MG63 (cell line): ENCODE data around the gene ABCB4. TPM values are rescaled to one million over a fixed set of nuclear protein-coding genes. Genes with fewer than 3 reads are reported as not detected.

Source experiments
- DNase-seq: peaks from one replicate; pipeline ENCODE4 v3.0.0-alpha.2; 2020
- H3K27me3 ChIP-seq: fragments of 250-450 bp; sonication (Bioruptor Pico); 2 replicates; pipeline ENCODE4 v1.5.1; 2020; ENCODE audit warnings: mild to moderate bottlenecking, moderate library complexity
- H3K36me3 ChIP-seq: fragments of 250-450 bp; sonication (Bioruptor Pico); 2 replicates; pipeline ENCODE4 v1.5.1; 2020; ENCODE audit warnings: mild to moderate bottlenecking, moderate library complexity
- H3K4me3 ChIP-seq: fragments of 250-450 bp; sonication (Bioruptor Pico); 2 replicates; pipeline ENCODE4 v1.5.1; 2020; ENCODE audit warnings: mild to moderate bottlenecking, moderate library complexity
- H3K9me3 ChIP-seq: fragments of 250-450 bp; sonication (Bioruptor Pico); 2 replicates; pipeline ENCODE4 v1.5.1; 2020; ENCODE audit warnings: mild to moderate bottlenecking, moderate library complexity
- total RNA-seq: library from RNA; depleted of rRNA; stranded (reverse); fragments of >200 nt; shearing (Covaris generic); gene quantifications from 2 replicates; pipeline ENCODE4 v1.2.3, GENCODE V29; 2014; ENCODE audit warnings: low replicate concordance; rRNA removed

ABCB4 gene
- 0.69 and 0.99 TPM in 2 replicates for total RNA-seq

- H3K36me3 ChIP-seq = no peaks in the 10 kb centered on the region
- no peaks in the 10 kb centered on the region for H3K27me3 ChIP-seq
- DNase-seq = peak; percentile 43
- peak within 1 kb of the TSS; percentile 46 for H3K4me3 ChIP-seq
- H3K9me3 ChIP-seq = no peaks in the 10 kb centered on the region
Measured at GRCh38 chr7:87475359-87476178, at the start of gene ABCB4. Gene ABCB4, minus strand, starts transcription at chr7:87475680. Its CDS starts 215 bp downstream, at chr7:87475465.

GRCh38 chr7:87518735-87519134 is 43.3 kb upstream of the ABCB4 start:
- DNase-seq = no peak
- Histone ChIP-seq H3K27me3 (no peaks in the 10 kb centered on the region), H3K4me3 (no peak overlapping the region), H3K9me3 (no peaks in the 10 kb centered on the region), H3K36me3 (no peaks in the 10 kb centered on the region)

GRCh38 chr7:87517891-87518290 is 42.4 kb upstream of the ABCB4 start:
- H3K4me3 ChIP-seq = no peak overlapping the region
- H3K27me3 ChIP-seq = no peaks in the 10 kb centered on the region
- no peak for DNase-seq
- no peaks in the 10 kb centered on the region for H3K36me3 ChIP-seq
- H3K9me3 ChIP-seq = no peaks in the 10 kb centered on the region

- DNase-seq = peak; percentile 32
- Histone ChIP-seq H3K27me3 (no peaks in the 10 kb centered on the region), H3K4me3 (no peak overlapping the region), H3K36me3 (no peaks in the 10 kb centered on the region), H3K9me3 (no peaks in the 10 kb centered on the region)
Measured at GRCh38 chr7:87517136-87517815, 41.8 kb upstream of the ABCB4 start.

GRCh38 chr7:87513735-87514335 is 38.4 kb upstream of the ABCB4 start:
- H3K27me3 ChIP-seq = no peaks in the 10 kb centered on the region

GRCh38 chr7:87512906-87513305 is 37.4 kb upstream of the ABCB4 start:
- H3K4me3 ChIP-seq = no peak overlapping the region
- no peaks in the 10 kb centered on the region for H3K36me3 ChIP-seq
- no peak for DNase-seq
- H3K9me3 ChIP-seq = no peaks in the 10 kb centered on the region
- H3K27me3 ChIP-seq = no peaks in the 10 kb centered on the region

More at GRCh38 chr7:87513735-87514335, 38.4 kb upstream of the ABCB4 start:
- Histone ChIP-seq H3K36me3 (no peaks in the 10 kb centered on the region), H3K4me3 (no peak overlapping the region), H3K9me3 (no peaks in the 10 kb centered on the region)
- DNase-seq = peak; percentile 0

- no peak for DNase-seq
- H3K36me3 ChIP-seq = no peaks in the 10 kb centered on the region
- H3K4me3 ChIP-seq = no peak overlapping the region
- H3K9me3 ChIP-seq = no peaks in the 10 kb centered on the region
- H3K27me3 ChIP-seq = no peaks in the 10 kb centered on the region
Measured at GRCh38 chr7:87511510-87511909, 36.0 kb upstream of the ABCB4 start.

- Histone ChIP-seq H3K27me3 (no peaks in the 10 kb centered on the region), H3K36me3 (no peaks in the 10 kb centered on the region), H3K9me3 (no peaks in the 10 kb centered on the region), H3K4me3 (no peak overlapping the region)
- no peak for DNase-seq
Measured at GRCh38 chr7:87510411-87510875, 35.0 kb upstream of the ABCB4 start.

GRCh38 chr7:87507446-87507845 is 32.0 kb upstream of the ABCB4 start:
- no peak overlapping the region for H3K4me3 ChIP-seq
- DNase-seq = no peak
- no peaks in the 10 kb centered on the region for H3K9me3 ChIP-seq
- H3K27me3 ChIP-seq = no peaks in the 10 kb centered on the region
- H3K36me3 ChIP-seq = no peaks in the 10 kb centered on the region

- DNase-seq = no peak
- Histone ChIP-seq H3K9me3 (no peaks in the 10 kb centered on the region), H3K36me3 (no peaks in the 10 kb centered on the region), H3K27me3 (no peaks in the 10 kb centered on the region), H3K4me3 (no peak overlapping the region)
Measured at GRCh38 chr7:87506246-87507180, 31.0 kb upstream of the ABCB4 start.

- no peaks in the 10 kb centered on the region for H3K9me3 ChIP-seq
- no peak overlapping the region for H3K4me3 ChIP-seq
- H3K27me3 ChIP-seq = no peaks in the 10 kb centered on the region
- DNase-seq = no peak
- H3K36me3 ChIP-seq = no peaks in the 10 kb centered on the region
Measured at GRCh38 chr7:87505557-87506245, 30.2 kb upstream of the ABCB4 start.

GRCh38 chr7:87505122-87505521 is 29.6 kb upstream of the ABCB4 start:
- Histone ChIP-seq H3K4me3 (no peak overlapping the region), H3K9me3 (no peaks in the 10 kb centered on the region), H3K27me3 (no peaks in the 10 kb centered on the region), H3K36me3 (no peaks in the 10 kb centered on the region)
- no peak for DNase-seq

- Histone ChIP-seq H3K36me3 (no peaks in the 10 kb centered on the region), H3K27me3 (no peaks in the 10 kb centered on the region), H3K9me3 (no peaks in the 10 kb centered on the region), H3K4me3 (no peak overlapping the region)
- DNase-seq = no peak
Measured at GRCh38 chr7:87499494-87499893, 24.0 kb upstream of the ABCB4 start.

- no peaks in the 10 kb centered on the region for H3K36me3 ChIP-seq
- no peak for DNase-seq
- H3K27me3 ChIP-seq = no peaks in the 10 kb centered on the region
Measured at GRCh38 chr7:87498893-87499292, 23.4 kb upstream of the ABCB4 start.

GRCh38 chr7:87497482-87497881 is 22.0 kb upstream of the ABCB4 start:
- Histone ChIP-seq H3K36me3 (no peaks in the 10 kb centered on the region), H3K4me3 (no peak overlapping the region), H3K9me3 (no peaks in the 10 kb centered on the region), H3K27me3 (no peaks in the 10 kb centered on the region)
- no peak for DNase-seq

More at GRCh38 chr7:87498893-87499292, 23.4 kb upstream of the ABCB4 start:
- Histone ChIP-seq H3K9me3 (no peaks in the 10 kb centered on the region), H3K4me3 (no peak overlapping the region)

- Histone ChIP-seq H3K27me3 (no peaks in the 10 kb centered on the region), H3K36me3 (no peaks in the 10 kb centered on the region), H3K9me3 (no peaks in the 10 kb centered on the region), H3K4me3 (no peak overlapping the region)
- DNase-seq = no peak
Measured at GRCh38 chr7:87495366-87495765, 19.9 kb upstream of the ABCB4 start.
